ENCODE measurements around the gene RAB40B. TPM values are rescaled to one million over a fixed set of nuclear protein-coding genes. Genes with fewer than 3 reads are reported as not detected.

Gene RAB40B
- total RNA-seq, 3 donors from 2014 or later: 21.0 to 52.4 (median 23.9) TPM

DNA sequence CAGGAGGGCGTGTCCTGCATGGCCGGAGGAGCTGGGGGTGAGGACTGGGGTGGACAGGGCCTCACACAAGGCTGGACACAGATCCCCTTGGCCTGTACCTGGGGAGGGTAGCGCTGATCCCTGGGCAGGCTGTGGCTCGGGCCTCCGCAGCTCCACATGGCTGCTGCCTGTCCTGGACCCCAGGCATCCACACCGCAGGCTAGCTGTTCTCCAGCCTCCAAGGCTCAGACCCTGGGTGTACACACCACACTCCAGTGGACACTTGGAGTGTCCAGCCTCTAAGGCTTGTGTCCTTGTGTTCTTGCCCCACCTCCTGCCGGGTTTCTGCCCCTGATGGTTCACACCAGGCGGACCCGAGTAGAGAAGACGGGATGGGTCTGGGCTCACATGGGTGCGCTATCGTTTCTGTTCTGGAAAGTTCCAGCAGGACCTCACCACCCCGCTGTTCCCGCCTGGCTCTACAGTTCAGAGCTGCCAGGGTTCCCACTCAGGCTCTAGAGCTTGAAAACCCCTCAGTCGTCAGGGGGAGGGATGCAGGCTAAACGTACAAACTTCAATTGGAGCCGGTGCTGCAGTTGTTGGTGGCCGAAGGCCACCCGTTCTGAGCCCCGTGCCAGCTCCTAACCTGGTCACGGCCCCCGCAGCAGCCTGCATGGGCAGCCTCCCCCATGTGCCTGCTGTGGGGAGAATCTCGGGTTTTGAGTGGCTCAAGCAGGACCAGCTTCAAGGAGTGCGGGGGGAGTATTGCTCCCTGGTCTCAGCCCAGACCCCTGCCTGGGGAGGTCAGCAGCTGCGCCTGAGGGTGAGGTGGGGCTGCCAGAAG, 11.4 kb upstream of the RAB40B start:
- DNase-seq (peak in 1 of 3 donors; percentile 41), ATAC-seq (no peak)
- Histone ChIP-seq H3K9me3 (no peaks in the 10 kb centered on the region), H3K36me3 (ENCODE audit: low read depth) (no peaks in the 10 kb centered on the region), H3K4me3 (no peak overlapping the region), H3K4me1 (ENCODE audit: low read depth) (peaks cover 3% of the 10 kb centered on the region)
- intact Hi-C loops (cut with DNase I, micrococcal nuclease): no loop called here
- no peak for TF ChIP-seq CTCF (IDR thresholded peaks at IDR 0.05)

GRCh38 chr17:82709024-82709675, 10.7 kb upstream of the RAB40B start:
- no peak overlapping the region for H3K4me3 ChIP-seq
- DNase-seq (peak in 1 of 3 donors; percentile 55), ATAC-seq (peak; percentile 54)
- intact Hi-C loops (cut with DNase I, micrococcal nuclease): no loop called here
- no peaks in the 10 kb centered on the region for H3K9me3 ChIP-seq
- H3K4me1 ChIP-seq (ENCODE audit: low read depth): peaks cover 9% of the 10 kb centered on the region
- H3K36me3 ChIP-seq (ENCODE audit: low read depth): no peaks in the 10 kb centered on the region
- no peak for TF ChIP-seq CTCF (IDR thresholded peaks at IDR 0.05)

GRCh38 chr17:82705756-82706155, 7.3 kb upstream of the RAB40B start:
- intact Hi-C loops (cut with DNase I, micrococcal nuclease): loop anchor here in 1 of 2 donors (2.0 kb wide), 1 partner anchor 51 kb away; no protein-coding TSS in a partner anchor

GRCh38 chr17:82704886-82705285, 6.4 kb upstream of the RAB40B start:
- no peak for TF ChIP-seq CTCF (IDR thresholded peaks at IDR 0.05)
- intact Hi-C loops (cut with DNase I, micrococcal nuclease): loop anchor here in 1 of 2 donors (2.0 kb wide), 1 partner anchor 50 kb away; no protein-coding TSS in a partner anchor
- peak in 1 of 3 donors; percentile 55 for DNase-seq
- Histone ChIP-seq H3K36me3 (ENCODE audit: low read depth) (no peaks in the 10 kb centered on the region), H3K4me3 (no peak overlapping the region), H3K4me1 (ENCODE audit: low read depth) (peaks cover 28% of the 10 kb centered on the region), H3K9me3 (no peaks in the 10 kb centered on the region)
- no peak for ATAC-seq

More at GRCh38 chr17:82705756-82706155, 7.3 kb upstream of the RAB40B start:
- Histone ChIP-seq H3K36me3 (ENCODE audit: low read depth) (no peaks in the 10 kb centered on the region), H3K9me3 (no peaks in the 10 kb centered on the region), H3K4me3 (no peak overlapping the region), H3K4me1 (ENCODE audit: low read depth) (peaks cover 31% of the 10 kb centered on the region)
- DNase-seq: peak in 1 of 3 donors; percentile 37
- no peak for ATAC-seq
- TF ChIP-seq CTCF (IDR thresholded peaks at IDR 0.05): no peak

DNA sequence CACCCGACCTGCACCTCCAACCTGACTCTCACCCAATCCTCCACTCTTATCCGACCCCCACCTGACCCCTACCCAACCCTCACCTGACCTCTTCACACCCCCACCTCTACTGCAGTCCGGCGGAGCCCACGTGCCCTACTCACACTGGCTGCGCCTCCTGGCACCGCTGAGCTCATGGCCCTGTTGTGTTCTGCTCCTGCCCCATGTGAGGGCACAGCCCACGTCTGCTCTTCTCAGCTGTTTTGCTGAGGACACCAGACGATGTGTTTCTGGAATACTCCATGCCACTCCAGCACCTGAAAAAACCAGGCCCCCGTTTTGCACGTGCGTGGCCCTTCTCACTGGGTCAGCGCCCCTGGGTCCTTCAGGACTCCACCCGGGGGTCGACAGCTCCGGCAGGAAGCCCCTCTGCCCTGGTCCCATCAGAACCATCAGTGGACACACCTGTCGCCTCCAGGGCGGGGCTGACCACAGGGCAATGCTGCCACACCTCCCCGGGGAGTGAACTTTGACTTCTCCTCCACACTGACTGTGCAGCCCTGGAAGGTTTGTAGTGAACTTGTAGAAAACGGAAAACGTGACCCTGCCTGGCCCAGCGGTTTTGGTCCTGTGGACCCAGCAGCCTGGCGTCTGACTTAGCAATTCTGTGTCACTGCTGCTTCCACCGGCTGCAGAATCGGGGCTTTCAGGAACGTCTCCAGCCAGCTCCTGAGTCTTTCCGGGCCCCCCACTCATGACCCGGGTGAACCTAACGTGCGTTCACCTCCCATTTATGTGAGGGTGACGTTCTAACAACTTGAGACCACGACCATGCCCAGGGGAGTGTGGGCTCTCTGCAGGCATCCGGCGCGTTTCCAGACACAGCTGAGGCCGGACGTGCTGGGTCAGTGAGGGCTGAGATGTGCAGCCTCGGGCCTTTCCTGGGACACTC, 5.7 kb upstream of the RAB40B start:
- TF ChIP-seq CTCF (IDR thresholded peaks at IDR 0.05): no peak
- H3K36me3 ChIP-seq (ENCODE audit: low read depth): no peaks in the 10 kb centered on the region
- peak; percentile 83 for ATAC-seq
- intact Hi-C loops (cut with DNase I, micrococcal nuclease): loop anchor here in 1 of 2 donors (2.0 kb wide), 1 partner anchor 49 kb away; no protein-coding TSS in a partner anchor
- no peaks in the 10 kb centered on the region for H3K9me3 ChIP-seq
- peak; percentile 87 to 95 (median 88) for DNase-seq
- no peak overlapping the region for H3K4me3 ChIP-seq
- H3K4me1 ChIP-seq (ENCODE audit: low read depth): peaks cover 29% of the 10 kb centered on the region

Data from mucosa of descending colon (tissue), 3 donors.